ENCODE data around the gene ZNRF4.

- TF ChIP-seq ZFX (IDR thresholded peaks at IDR 0.05; ENCODE audit: borderline replicate concordance) (no peak), CTCF (IDR thresholded peaks at IDR 0.05) (no peak)
These were observed 3.7 kb upstream of the ZNRF4 start for GRCh38 chr19:5451494-5451893.
